Measurements from ENCODE around the gene SPRYD4. TPM values are rescaled to one million over a fixed set of nuclear protein-coding genes. Genes with fewer than 3 reads are reported as not detected.

The SPRYD4 gene
- total RNA-seq, 1 experiment from 2014 or later = 1.4 TPM

- no peaks in the 10 kb centered on the region for H3K27me3 ChIP-seq (replicated peaks)
- peaks cover 2% of the 10 kb centered on the region for H3K4me1 ChIP-seq (replicated peaks)
- no peak within 1 kb of the TSS for H3K4me3 ChIP-seq
- DNase-seq (ENCODE audit: low read depth in 1 of 2, low spot score in 2 of 2) = no peak
- H3K27ac ChIP-seq = no peak within 1 kb of the TSS
- H3K9me3 ChIP-seq (replicated peaks) = no peaks in the 10 kb centered on the region
- H3K36me3 ChIP-seq = no peaks in the 10 kb centered on the region
Measured at GRCh38 chr12:56454557-56454956, 13.8 kb upstream of the SPRYD4 start, which contains the start of gene MIP. TSS of gene MIP (minus strand) at chr12:56454657. CDS start at chr12:56454613, 44 bp downstream.

- Histone ChIP-seq H3K27me3 (replicated peaks) (no peaks in the 10 kb centered on the region), H3K36me3 (no peaks in the 10 kb centered on the region), H3K4me3 (no peak overlapping the region), H3K27ac (no peak overlapping the region), H3K9me3 (replicated peaks) (no peaks in the 10 kb centered on the region), H3K4me1 (replicated peaks) (no peaks in the 10 kb centered on the region)
- DNase-seq (ENCODE audit: low read depth in 1 of 2, low spot score in 2 of 2) = no peak
Measured at GRCh38 chr12:56457817-56458216, 10.6 kb upstream of the SPRYD4 start.

GRCh38 chr12:56461235-56462159, 6.9 kb upstream of the SPRYD4 start:
- no peak overlapping the region for H3K27ac ChIP-seq
- H3K9me3 ChIP-seq (replicated peaks) = no peaks in the 10 kb centered on the region
- H3K4me3 ChIP-seq = no peak overlapping the region
- DNase-seq (ENCODE audit: low read depth in 1 of 2, low spot score in 2 of 2) = no peak
- peaks cover 5% of the 10 kb centered on the region for H3K4me1 ChIP-seq (replicated peaks)
- H3K27me3 ChIP-seq (replicated peaks) = no peaks in the 10 kb centered on the region
- no peaks in the 10 kb centered on the region for H3K36me3 ChIP-seq

- Histone ChIP-seq H3K27ac (no peak overlapping the region), H3K4me3 (no peak overlapping the region), H3K9me3 (replicated peaks) (no peaks in the 10 kb centered on the region), H3K36me3 (no peaks in the 10 kb centered on the region), H3K27me3 (replicated peaks) (no peaks in the 10 kb centered on the region), H3K4me1 (replicated peaks) (peaks cover 5% of the 10 kb centered on the region)
- no peak for DNase-seq (ENCODE audit: low read depth in 1 of 2, low spot score in 2 of 2)
Measured at GRCh38 chr12:56462565-56462964, 5.8 kb upstream of the SPRYD4 start.

- Histone ChIP-seq H3K27me3 (replicated peaks) (no peaks in the 10 kb centered on the region), H3K27ac (peak overlapping the region; percentile 67)
- DNase-seq (ENCODE audit: low read depth in 1 of 2, low spot score in 2 of 2) = no peak
Measured at GRCh38 chr12:56469007-56469930, 891 bp downstream of the SPRYD4 start.

GRCh38 chr12:56474389-56474788, 6.0 kb downstream of the SPRYD4 start:
- Histone ChIP-seq H3K27ac (no peak overlapping the region), H3K36me3 (peaks cover 22% of the 10 kb centered on the region), H3K4me1 (replicated peaks) (peaks cover 4% of the 10 kb centered on the region), H3K27me3 (replicated peaks) (no peaks in the 10 kb centered on the region), H3K9me3 (replicated peaks) (no peaks in the 10 kb centered on the region), H3K4me3 (no peak overlapping the region)
- no peak for DNase-seq (ENCODE audit: low read depth in 1 of 2, low spot score in 2 of 2)

More at GRCh38 chr12:56469007-56469930, 891 bp downstream of the SPRYD4 start:
- Histone ChIP-seq H3K9me3 (replicated peaks) (no peaks in the 10 kb centered on the region), H3K4me3 (peak overlapping the region; percentile 58), H3K36me3 (peaks cover 21% of the 10 kb centered on the region), H3K4me1 (replicated peaks) (peaks cover 12% of the 10 kb centered on the region)

GRCh38 chr12:56476143-56476542, 7.8 kb downstream of the SPRYD4 start:
- DNase-seq (ENCODE audit: low read depth in 1 of 2, low spot score in 2 of 2) = no peak
- no peaks in the 10 kb centered on the region for H3K27me3 ChIP-seq (replicated peaks)

GRCh38 chr12:56476972-56477432, 8.6 kb downstream of the SPRYD4 start:
- Histone ChIP-seq H3K9me3 (replicated peaks) (no peaks in the 10 kb centered on the region), H3K27ac (no peak overlapping the region), H3K4me1 (replicated peaks) (no peaks in the 10 kb centered on the region), H3K4me3 (no peak overlapping the region), H3K27me3 (replicated peaks) (no peaks in the 10 kb centered on the region), H3K36me3 (peaks cover 10% of the 10 kb centered on the region)
- no peak for DNase-seq (ENCODE audit: low read depth in 1 of 2, low spot score in 2 of 2)

More at GRCh38 chr12:56476143-56476542, 7.8 kb downstream of the SPRYD4 start:
- Histone ChIP-seq H3K4me3 (no peak overlapping the region), H3K36me3 (peaks cover 14% of the 10 kb centered on the region), H3K9me3 (replicated peaks) (no peaks in the 10 kb centered on the region), H3K27ac (no peak overlapping the region), H3K4me1 (replicated peaks) (no peaks in the 10 kb centered on the region)

GRCh38 chr12:56477521-56478225, 9.3 kb downstream of the SPRYD4 start:
- H3K4me1 ChIP-seq (replicated peaks) = no peaks in the 10 kb centered on the region
- no peak overlapping the region for H3K4me3 ChIP-seq
- DNase-seq (ENCODE audit: low read depth in 1 of 2, low spot score in 2 of 2) = no peak
- no peaks in the 10 kb centered on the region for H3K9me3 ChIP-seq (replicated peaks)
- no peaks in the 10 kb centered on the region for H3K27me3 ChIP-seq (replicated peaks)
- H3K36me3 ChIP-seq = peaks cover 3% of the 10 kb centered on the region; the same call in 1 of the 2 replicates
- H3K27ac ChIP-seq = no peak overlapping the region

- Histone ChIP-seq H3K9me3 (replicated peaks) (no peaks in the 10 kb centered on the region), H3K4me3 (no peak overlapping the region), H3K4me1 (replicated peaks) (no peaks in the 10 kb centered on the region), H3K27ac (no peak overlapping the region), H3K27me3 (replicated peaks) (no peaks in the 10 kb centered on the region), H3K36me3 (no peaks in the 10 kb centered on the region)
- DNase-seq (ENCODE audit: low read depth in 1 of 2, low spot score in 2 of 2) = no peak
Measured at GRCh38 chr12:56479625-56480024, 11.2 kb downstream of the SPRYD4 start.

GRCh38 chr12:56484566-56484965, 16.2 kb downstream of the SPRYD4 start:
- Histone ChIP-seq H3K9me3 (replicated peaks) (peaks cover 9% of the 10 kb centered on the region), H3K27ac (no peak overlapping the region)

GRCh38 chr12:56486694-56487093, 18.3 kb downstream of the SPRYD4 start:
- Histone ChIP-seq H3K36me3 (no peaks in the 10 kb centered on the region), H3K4me3 (no peak overlapping the region), H3K27ac (no peak overlapping the region), H3K9me3 (replicated peaks) (peaks cover 9% of the 10 kb centered on the region), H3K4me1 (replicated peaks) (peaks cover 15% of the 10 kb centered on the region), H3K27me3 (replicated peaks) (peaks cover 39% of the 10 kb centered on the region)
- no peak for DNase-seq (ENCODE audit: low read depth in 1 of 2, low spot score in 2 of 2)

More at GRCh38 chr12:56484566-56484965, 16.2 kb downstream of the SPRYD4 start:
- DNase-seq (ENCODE audit: low read depth in 1 of 2, low spot score in 2 of 2) = no peak
- Histone ChIP-seq H3K4me3 (no peak overlapping the region), H3K36me3 (no peaks in the 10 kb centered on the region), H3K27me3 (replicated peaks) (peaks cover 22% of the 10 kb centered on the region), H3K4me1 (replicated peaks) (peaks cover 15% of the 10 kb centered on the region)

- Histone ChIP-seq H3K4me3 (peak overlapping the region; percentile 18), H3K27ac (no peak overlapping the region), H3K9me3 (replicated peaks) (peaks cover 9% of the 10 kb centered on the region), H3K27me3 (replicated peaks) (peaks cover 43% of the 10 kb centered on the region), H3K36me3 (no peaks in the 10 kb centered on the region), H3K4me1 (replicated peaks) (peaks cover 15% of the 10 kb centered on the region)
- no peak for DNase-seq (ENCODE audit: low read depth in 1 of 2, low spot score in 2 of 2)
Measured at GRCh38 chr12:56487448-56488040, 19.2 kb downstream of the SPRYD4 start.
